ENCODE data around the gene USH1G.

Gene USH1G

DNA sequence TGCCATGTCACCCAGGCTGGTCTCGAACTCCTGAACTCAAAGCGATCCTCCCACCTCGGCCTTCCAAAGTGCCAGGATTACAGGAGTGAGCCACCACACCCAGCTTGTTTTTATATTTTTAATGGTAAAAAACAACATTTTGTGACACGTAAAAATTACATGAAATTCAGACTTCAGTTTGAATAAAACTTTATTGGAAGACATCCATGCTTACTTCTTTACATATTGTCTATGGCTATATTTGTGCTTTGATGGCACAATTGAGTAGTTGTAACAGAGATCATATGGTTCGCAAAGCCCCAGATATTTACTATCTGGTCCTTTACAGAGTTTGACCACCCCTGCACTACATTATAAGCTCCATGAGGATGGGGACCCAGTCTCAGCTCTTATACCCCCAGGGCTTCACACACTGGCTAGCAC is 48.4 kb downstream of the USH1G start:
- POLR2A ChIA-PET = interaction anchor here (1.0 to 1.6 kb wide), 4 partner anchors 14 to 235 kb away, joined by 3 to 5 read pairs (median 4); partner anchors contain the start of gene ARMC7
- CTCF ChIA-PET = interaction anchor here (0.9 to 2.1 kb wide), 3 partner anchors 9 to 240 kb away, joined by 3 to 5 read pairs (median 4); no protein-coding TSS in a partner anchor
- no peak for DNase-seq (ENCODE audit: extremely low spot score)
- TF ChIP-seq CTBP1 (IDR thresholded peaks at IDR 0.05; ENCODE audit: borderline replicate concordance) (no peak), L3MBTL2 (conservative IDR thresholded peaks at IDR 0.05) (no peak), HDGF (IDR thresholded peaks at IDR 0.05; ENCODE audit: borderline replicate concordance) (no peak)

DNA sequence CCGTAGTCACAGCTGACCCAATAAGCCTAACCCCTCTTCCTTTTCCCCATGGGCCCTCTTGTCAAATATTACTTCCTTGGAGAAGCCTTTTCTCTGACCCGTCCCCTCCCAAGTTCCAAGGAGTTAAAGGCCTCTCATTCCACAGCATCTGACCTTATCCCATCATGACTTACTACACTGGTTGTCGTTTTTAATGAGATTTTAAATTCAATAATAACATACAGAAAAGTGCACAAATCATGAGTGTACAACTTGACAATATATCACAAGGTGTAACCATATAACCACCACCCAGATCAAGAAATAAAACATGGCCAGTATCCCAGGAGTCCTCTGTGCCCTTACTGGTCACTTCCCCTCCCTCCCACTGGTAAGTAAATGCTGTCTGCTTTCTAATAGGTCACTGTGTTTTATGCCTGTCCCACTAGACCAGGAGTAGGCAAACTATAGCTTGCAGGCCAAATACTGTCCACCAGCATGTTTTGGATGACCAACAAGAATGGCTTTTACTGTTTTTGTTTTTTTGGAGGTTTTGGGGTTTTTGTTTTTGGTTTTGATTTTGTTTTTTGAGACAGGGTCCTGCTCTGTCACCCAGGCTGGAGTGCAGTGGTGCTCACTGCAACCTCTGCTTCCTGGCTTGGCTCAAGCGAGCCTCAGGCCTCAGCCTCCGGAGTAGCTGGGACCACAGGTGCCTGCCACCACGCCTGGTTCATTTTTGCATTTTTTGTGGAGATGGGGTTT is 49.0 kb downstream of the USH1G start:
- TF ChIP-seq L3MBTL2 (conservative IDR thresholded peaks at IDR 0.05) = no peak
- TF ChIP-seq NFRKB (IDR thresholded peaks at IDR 0.05) = no peak
- TF ChIP-seq ZNF384 (IDR thresholded peaks at IDR 0.05) = no peak
- TF ChIP-seq ELF4 (IDR thresholded peaks at IDR 0.05) = no peak
- no peak for TF ChIP-seq CTBP1 (IDR thresholded peaks at IDR 0.05; ENCODE audit: borderline replicate concordance)
- TF ChIP-seq FOXA1 (IDR thresholded peaks at IDR 0.05) = no peak
- no peak for TF ChIP-seq BHLHE40 (IDR thresholded peaks at IDR 0.05; ENCODE audit: borderline replicate concordance)
- TF ChIP-seq, protein P1, sequence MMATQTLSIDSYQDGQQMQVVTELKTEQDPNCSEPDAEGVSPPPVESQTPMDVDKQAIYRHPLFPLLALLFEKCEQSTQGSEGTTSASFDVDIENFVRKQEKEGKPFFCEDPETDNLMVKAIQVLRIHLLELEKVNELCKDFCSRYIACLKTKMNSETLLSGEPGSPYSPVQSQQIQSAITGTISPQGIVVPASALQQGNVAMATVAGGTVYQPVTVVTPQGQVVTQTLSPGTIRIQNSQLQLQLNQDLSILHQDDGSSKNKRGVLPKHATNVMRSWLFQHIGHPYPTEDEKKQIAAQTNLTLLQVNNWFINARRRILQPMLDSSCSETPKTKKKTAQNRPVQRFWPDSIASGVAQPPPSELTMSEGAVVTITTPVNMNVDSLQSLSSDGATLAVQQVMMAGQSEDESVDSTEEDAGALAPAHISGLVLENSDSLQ (IDR thresholded peaks at IDR 0.05) = no peak
- ChIA-PET POLR2A (interaction anchor here (1.0 to 2.4 kb wide), 19 partner anchors 9 to 333 kb away, joined by 3 to 36 read pairs (median 8); partner anchors contain the start of genes ARMC7, HID1, NAT9 and USH1G), CTCF (interaction anchor here (0.5 to 2.3 kb wide), 9 partner anchors 9 to 875 kb away, joined by 3 to 8 read pairs (median 4); no protein-coding TSS in a partner anchor)

DNA sequence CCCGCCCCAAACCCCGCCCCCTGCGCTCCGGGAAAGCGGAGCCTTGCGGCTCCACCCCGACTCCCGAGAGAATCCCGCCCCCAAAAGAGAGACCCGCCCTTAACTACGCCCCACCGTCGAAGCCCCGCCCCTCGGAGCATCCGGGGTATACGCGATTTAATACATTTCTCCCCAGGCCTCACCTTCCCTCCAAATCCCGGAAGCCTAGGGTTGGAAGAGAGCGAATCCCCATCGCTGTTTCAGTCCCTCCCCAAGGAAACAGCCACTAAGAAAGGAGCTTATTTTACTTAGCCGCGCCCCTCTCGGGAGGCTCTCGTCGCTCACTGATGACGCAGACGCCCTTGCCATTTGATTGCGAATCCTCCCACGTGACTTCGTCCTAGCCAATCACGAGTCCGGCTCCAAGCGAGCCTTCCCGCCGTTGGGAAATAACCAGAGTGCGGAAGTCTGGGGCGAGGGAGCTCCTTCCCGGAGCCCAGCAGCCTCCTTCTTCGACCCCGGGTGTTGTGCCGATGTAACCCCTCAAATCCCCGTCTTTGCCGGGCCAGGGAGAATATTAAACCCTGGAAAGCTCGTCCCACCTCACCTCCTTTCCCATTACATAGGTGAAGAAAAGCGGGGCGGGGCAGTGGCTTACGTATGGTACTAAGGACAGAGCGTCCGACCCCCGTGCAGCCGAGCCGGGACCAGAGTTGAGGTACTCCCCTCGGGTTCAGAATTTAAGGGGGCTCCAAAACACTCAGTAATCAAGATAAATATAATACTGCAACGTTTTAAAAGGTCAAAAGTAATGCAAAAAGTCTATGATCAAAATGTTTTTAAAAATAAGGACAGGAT is 49.8 kb downstream of the USH1G start:
- POLR2A ChIA-PET = interaction anchor here (0.6 to 2.6 kb wide), 77 partner anchors 8 to 505 kb away, joined by 3 to 36 read pairs (median 5); partner anchors contain the start of genes ARMC7, CDR2L, FADS6 and HID1
- TF ChIP-seq BHLHE40 (IDR thresholded peaks at IDR 0.05; ENCODE audit: borderline replicate concordance) (no peak), TARDBP (IDR thresholded peaks at IDR 0.05) (no peak), CTBP1 (IDR thresholded peaks at IDR 0.05; ENCODE audit: borderline replicate concordance) (no peak), ARNT (IDR thresholded peaks at IDR 0.05) (no peak), L3MBTL2 (conservative IDR thresholded peaks at IDR 0.05) (peak; percentile 95), ELF4 (IDR thresholded peaks at IDR 0.05) (peak; percentile 97), FOXA1 (IDR thresholded peaks at IDR 0.05) (no peak), LEF1 (IDR thresholded peaks at IDR 0.05; ENCODE audit: borderline replicate concordance) (no peak), HDGF (IDR thresholded peaks at IDR 0.05; ENCODE audit: borderline replicate concordance) (no peak), FOXK2 (IDR thresholded peaks at IDR 0.05) (no peak), FOXM1 (IDR thresholded peaks at IDR 0.05; ENCODE audit: borderline replicate concordance) (no peak), ZNF384 (IDR thresholded peaks at IDR 0.05) (no peak), SUZ12 (IDR thresholded peaks at IDR 0.05) (no peak), SP1 (IDR thresholded peaks at IDR 0.05) (no peak; the same call in none of the 2 replicates), NFRKB (IDR thresholded peaks at IDR 0.05) (no peak)
- TF ChIP-seq, protein P1 (IDR thresholded peaks at IDR 0.05) = no peak
- DNase-seq (ENCODE audit: extremely low spot score) = peak; percentile 99
- CTCF ChIA-PET = interaction anchor here (0.5 to 3.1 kb wide), 14 partner anchors 8 to 876 kb away, joined by 3 to 21 read pairs (median 4); partner anchors contain the start of gene OTOP2

More for the DNA sequence above, 49.0 kb downstream of the USH1G start:
- peak; percentile 40 for DNase-seq (ENCODE audit: extremely low spot score)

DNA sequence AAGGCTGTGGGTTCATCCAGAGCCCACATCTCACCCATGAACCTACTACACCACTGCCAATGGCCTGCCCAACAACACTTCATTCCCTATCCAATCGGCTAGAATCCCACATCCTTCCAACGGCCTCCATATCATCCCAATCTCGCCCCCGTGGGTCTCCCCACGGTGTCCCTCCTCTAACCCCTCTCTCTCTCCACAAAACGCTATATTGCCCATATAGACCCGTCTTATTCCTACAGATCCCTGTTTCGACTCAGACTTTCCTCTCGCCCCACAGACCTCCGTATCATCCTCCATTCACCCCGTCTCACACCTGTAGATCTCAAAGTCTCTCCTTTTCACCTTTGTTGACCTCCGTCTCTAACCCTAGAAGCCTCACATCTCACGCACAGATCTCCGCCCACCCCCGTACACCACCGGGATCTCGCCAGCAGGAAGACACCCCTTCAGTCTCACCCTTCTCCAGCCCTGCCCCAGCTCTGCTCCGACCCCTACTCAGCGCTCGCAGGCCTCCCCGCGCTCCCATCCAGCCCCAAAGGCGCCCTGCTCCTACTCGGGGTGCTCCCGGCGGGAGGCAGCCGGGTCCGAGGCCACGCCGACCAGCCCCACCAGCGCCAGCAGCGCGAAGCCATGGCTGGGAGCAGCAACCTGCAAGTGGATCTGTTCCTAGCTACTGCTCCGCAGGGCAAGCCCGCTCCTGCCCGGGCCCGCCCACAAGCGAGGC is 50.6 kb downstream of the USH1G start, which contains the start of gene FDXR:
Gene FDXR (minus strand): TSS at position 682 of the 724 bp plus-strand sequence. CDS start 50 bp downstream, at position 632.
- TF ChIP-seq SP1 (IDR thresholded peaks at IDR 0.05) (no peak), ELF4 (IDR thresholded peaks at IDR 0.05) (no peak), TARDBP (IDR thresholded peaks at IDR 0.05) (no peak), FOXM1 (IDR thresholded peaks at IDR 0.05; ENCODE audit: borderline replicate concordance) (no peak), FOXA1 (IDR thresholded peaks at IDR 0.05) (no peak), ZNF384 (IDR thresholded peaks at IDR 0.05) (no peak), CTBP1 (IDR thresholded peaks at IDR 0.05; ENCODE audit: borderline replicate concordance) (no peak), L3MBTL2 (conservative IDR thresholded peaks at IDR 0.05) (peak; percentile 29)
- ChIA-PET POLR2A (interaction anchor here (0.6 to 2.6 kb wide), 76 partner anchors 8 to 504 kb away, joined by 3 to 36 read pairs (median 5); partner anchors contain the start of genes CDR2L, FADS6, HID1 and JPT1), CTCF (interaction anchor here (0.7 to 3.1 kb wide), 10 partner anchors 10 to 135 kb away, joined by 3 to 21 read pairs (median 4); partner anchors contain the start of gene OTOP2)
- DNase-seq (ENCODE audit: extremely low spot score) = no peak

DNA sequence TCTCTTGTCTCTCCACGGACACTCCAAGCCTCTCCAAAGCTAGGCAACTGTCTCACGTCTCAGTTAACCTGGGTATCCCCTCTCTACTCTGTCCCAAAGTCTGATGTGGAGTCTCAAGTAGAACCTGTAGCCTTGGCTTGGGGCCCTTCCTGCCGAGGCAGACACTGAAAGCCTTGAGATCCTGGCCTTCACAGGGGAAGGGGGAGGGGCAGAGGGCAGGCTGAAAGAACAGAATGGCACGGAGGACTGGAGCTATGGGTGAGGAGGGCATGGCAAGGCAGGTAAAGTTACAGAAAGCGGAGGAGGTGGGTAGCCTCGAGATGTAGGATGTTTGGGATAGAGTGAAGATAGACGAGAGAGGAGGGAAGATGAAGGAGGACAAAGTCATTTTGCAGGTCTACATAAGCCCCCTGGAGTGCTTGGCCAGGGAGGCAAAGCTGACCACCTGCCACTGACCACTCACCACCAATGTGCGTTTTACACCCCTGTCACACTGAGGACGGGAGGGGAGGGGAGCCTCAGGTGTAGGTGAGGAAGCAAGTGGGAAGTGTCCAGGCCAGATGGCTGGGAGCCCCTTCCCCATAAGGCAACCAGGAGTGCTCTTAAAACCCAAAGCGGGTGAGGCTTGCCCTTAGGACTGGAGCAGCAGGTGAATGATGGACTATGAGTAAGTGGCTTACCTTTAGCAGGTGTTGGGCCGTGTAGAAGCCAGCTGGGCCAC is 51.5 kb downstream of the USH1G start:
- TF ChIP-seq FOXK2 (IDR thresholded peaks at IDR 0.05) (no peak), ARNT (IDR thresholded peaks at IDR 0.05) (no peak), L3MBTL2 (conservative IDR thresholded peaks at IDR 0.05) (no peak), ZNF384 (IDR thresholded peaks at IDR 0.05) (no peak), TARDBP (IDR thresholded peaks at IDR 0.05) (no peak), NFRKB (IDR thresholded peaks at IDR 0.05) (no peak), HDGF (IDR thresholded peaks at IDR 0.05; ENCODE audit: borderline replicate concordance) (no peak), FOXM1 (IDR thresholded peaks at IDR 0.05; ENCODE audit: borderline replicate concordance) (no peak), LEF1 (IDR thresholded peaks at IDR 0.05; ENCODE audit: borderline replicate concordance) (no peak), CTBP1 (IDR thresholded peaks at IDR 0.05; ENCODE audit: borderline replicate concordance) (no peak), FOXA1 (IDR thresholded peaks at IDR 0.05) (no peak)
- TF ChIP-seq, protein P1 (IDR thresholded peaks at IDR 0.05) = no peak
- CTCF ChIA-PET = interaction anchor here (2.3 to 3.1 kb wide), 2 partner anchors 9 to 86 kb away, joined by 8 to 21 read pairs; no protein-coding TSS in a partner anchor
- no peak for DNase-seq (ENCODE audit: extremely low spot score)
- POLR2A ChIA-PET = interaction anchor here (0.8 to 2.6 kb wide), 8 partner anchors 9 to 122 kb away, joined by 3 to 26 read pairs (median 12); no protein-coding TSS in a partner anchor
